Activated CD4-positive, alpha-beta T cell treated with anti-CD3 and anti-CD28 coated beads for 4 hours (primary cell): ENCODE data around the gene OSBPL1A.
A peak's percentile ranks its signal among the peaks of the same experiment; 100 is the strongest.

ENCODE experiments used
- DNase-seq, 2 donors: peaks; one replicate each; pipeline ENCODE4 v3.0.0-alpha.2; 2020

Gene OSBPL1A

GRCh38 chr18:24397694-24398368 is at the start of gene OSBPL1A:
TSS of gene OSBPL1A (minus strand) at chr18:24397824. CDS start at chr18:24377533, 20,291 bp downstream.
- DNase-seq, result peak; percentile 79 to 82

- DNase-seq, result no peak
These were observed 49.4 kb upstream of the OSBPL1A start for GRCh38 chr18:24446953-24447538.

- no peak for DNase-seq
These were observed 48.8 kb upstream of the OSBPL1A start for GRCh38 chr18:24446453-24446852.

- no peak for DNase-seq
These were observed 46.2 kb upstream of the OSBPL1A start for GRCh38 chr18:24443870-24444269.

- no peak for DNase-seq
These were observed 39.3 kb upstream of the OSBPL1A start for GRCh38 chr18:24436939-24437338.

GRCh38 chr18:24432618-24433017 is 35.0 kb upstream of the OSBPL1A start:
- DNase-seq, result no peak

- DNase-seq, result no peak
These were observed 31.6 kb upstream of the OSBPL1A start for GRCh38 chr18:24429188-24429587.

- DNase-seq, result no peak
These were observed 31.1 kb upstream of the OSBPL1A start for GRCh38 chr18:24428709-24429108.

- DNase-seq, result no peak
These were observed 29.9 kb upstream of the OSBPL1A start for GRCh38 chr18:24427484-24427883.

GRCh38 chr18:24426398-24427294 is 29.0 kb upstream of the OSBPL1A start, which contains the start of gene IMPACT:
TSS of gene IMPACT (plus strand) at chr18:24426670. CDS start at chr18:24426757, 87 bp downstream.
- DNase-seq, result peak; percentile 78 to 86

- no peak for DNase-seq
These were observed 28.4 kb upstream of the OSBPL1A start for GRCh38 chr18:24426073-24426397.

GRCh38 chr18:24421831-24422230 is 24.2 kb upstream of the OSBPL1A start:
- DNase-seq, result no peak

- no peak for DNase-seq
These were observed 22.9 kb upstream of the OSBPL1A start for GRCh38 chr18:24420551-24420950.

GRCh38 chr18:24417480-24417879 is 19.9 kb upstream of the OSBPL1A start:
- no peak for DNase-seq

GRCh38 chr18:24414349-24415003 is 16.9 kb upstream of the OSBPL1A start:
- DNase-seq, result no peak

- DNase-seq, result no peak
These were observed 15.5 kb upstream of the OSBPL1A start for GRCh38 chr18:24413148-24413547.

GRCh38 chr18:24408496-24408895 is 10.9 kb upstream of the OSBPL1A start:
- DNase-seq, result no peak

GRCh38 chr18:24404591-24404990 is 7.0 kb upstream of the OSBPL1A start:
- DNase-seq, result no peak

GRCh38 chr18:24403076-24403475 is 5.5 kb upstream of the OSBPL1A start:
- DNase-seq, result no peak

GRCh38 chr18:24402209-24402785 is 4.7 kb upstream of the OSBPL1A start:
- no peak for DNase-seq

GRCh38 chr18:24400587-24400986 is 3.0 kb upstream of the OSBPL1A start:
- no peak for DNase-seq

GRCh38 chr18:24398540-24398939 is 916 bp upstream of the OSBPL1A start:
- DNase-seq, result no peak
